ENCODE data around the gene ZXDC.

- TF ChIP-seq POLR2A (IDR thresholded peaks at IDR 0.05): no peak
- no peak for TF ChIP-seq CTCF (IDR thresholded peaks at IDR 0.05)
These were observed 37.4 kb upstream of the ZXDC start for GRCh38 chr3:126512916-126513650.

Measured in ovary (tissue), 3 donors.